ENCODE measurements around the gene CCDC124. TPM values are rescaled to one million over a fixed set of nuclear protein-coding genes. Genes with fewer than 3 reads are reported as not detected.

Gene CCDC124
- polyA plus RNA-seq, 1 donor (not counting 4 experiments of a cell fraction or from before 2014, with no cell fraction given), result 58.7 TPM

- no peak for DNase-seq (ENCODE audit: low read depth, low spot score)
- dilution Hi-C loops (cut with MboI; ENCODE audit: extremely low pct_ligation_motif_present, low sequenced_read_pairs), result no loop called here
- H3K4me2 ChIP-seq (ENCODE audit: control insufficient read depth, extremely low read depth, insufficient read depth, low read depth, low read length), result no peak overlapping the region
- no peak overlapping the region for H3K4me3 ChIP-seq (ENCODE audit: control insufficient read depth in 2 of 3, extremely low read depth in 1 of 3, insufficient read depth in 2 of 3, low read depth in 1 of 3, low read length in 3 of 3)
- no peak overlapping the region for H2AFZ ChIP-seq (ENCODE audit: control insufficient read depth, low read length)
- H3K4me1 ChIP-seq (ENCODE audit: control insufficient read depth, extremely low read depth, insufficient read depth, low read length), result peaks cover 3% of the 10 kb centered on the region
- no peaks in the 10 kb centered on the region for H3K79me2 ChIP-seq (ENCODE audit: control insufficient read depth, insufficient read depth, low read length)
- no peaks in the 10 kb centered on the region for H3K9me3 ChIP-seq (ENCODE audit: control insufficient read depth, low read depth, low read length)
- no peaks in the 10 kb centered on the region for H3K27me3 ChIP-seq (ENCODE audit: control insufficient read depth, extremely low read depth, insufficient read depth, low read length)
- no peak overlapping the region for H3K9ac ChIP-seq (ENCODE audit: control insufficient read depth, extremely low read depth, insufficient read depth, low read length)
- H3K27ac ChIP-seq (ENCODE audit: control insufficient read depth, insufficient read depth, low read length), result no peak overlapping the region
- no peaks in the 10 kb centered on the region for H3K36me3 ChIP-seq (ENCODE audit: control insufficient read depth in 2 of 2, extremely low read depth in 1 of 2, insufficient read depth in 2 of 2, low read length in 2 of 2)
- TF ChIP-seq EZH2 (IDR thresholded peaks at IDR 0.05; ENCODE audit: low read length), result no peak
- TF ChIP-seq, protein P1, sequence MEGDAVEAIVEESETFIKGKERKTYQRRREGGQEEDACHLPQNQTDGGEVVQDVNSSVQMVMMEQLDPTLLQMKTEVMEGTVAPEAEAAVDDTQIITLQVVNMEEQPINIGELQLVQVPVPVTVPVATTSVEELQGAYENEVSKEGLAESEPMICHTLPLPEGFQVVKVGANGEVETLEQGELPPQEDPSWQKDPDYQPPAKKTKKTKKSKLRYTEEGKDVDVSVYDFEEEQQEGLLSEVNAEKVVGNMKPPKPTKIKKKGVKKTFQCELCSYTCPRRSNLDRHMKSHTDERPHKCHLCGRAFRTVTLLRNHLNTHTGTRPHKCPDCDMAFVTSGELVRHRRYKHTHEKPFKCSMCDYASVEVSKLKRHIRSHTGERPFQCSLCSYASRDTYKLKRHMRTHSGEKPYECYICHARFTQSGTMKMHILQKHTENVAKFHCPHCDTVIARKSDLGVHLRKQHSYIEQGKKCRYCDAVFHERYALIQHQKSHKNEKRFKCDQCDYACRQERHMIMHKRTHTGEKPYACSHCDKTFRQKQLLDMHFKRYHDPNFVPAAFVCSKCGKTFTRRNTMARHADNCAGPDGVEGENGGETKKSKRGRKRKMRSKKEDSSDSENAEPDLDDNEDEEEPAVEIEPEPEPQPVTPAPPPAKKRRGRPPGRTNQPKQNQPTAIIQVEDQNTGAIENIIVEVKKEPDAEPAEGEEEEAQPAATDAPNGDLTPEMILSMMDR (optimal IDR thresholded peaks at IDR 0.05 in 1 of 3, IDR thresholded peaks at IDR 0.05 in 1 of 3, conservative IDR thresholded peaks at IDR 0.05 in 1 of 3; ENCODE audit: extremely low read depth in 1 of 3, insufficient read depth in 2 of 3, low read length in 3 of 3), result no peak
- H3K9me1 ChIP-seq (ENCODE audit: control insufficient read depth, extremely low read depth, insufficient read depth, low read length), result no peaks in the 10 kb centered on the region
- FAIRE-seq, result no peak
- no peaks in the 10 kb centered on the region for H4K20me1 ChIP-seq (ENCODE audit: control insufficient read depth, extremely low read depth, insufficient read depth, low read length)
Observed at GRCh38 chr19:17926044-17926443, 6.8 kb upstream of the CCDC124 start.

DNA sequence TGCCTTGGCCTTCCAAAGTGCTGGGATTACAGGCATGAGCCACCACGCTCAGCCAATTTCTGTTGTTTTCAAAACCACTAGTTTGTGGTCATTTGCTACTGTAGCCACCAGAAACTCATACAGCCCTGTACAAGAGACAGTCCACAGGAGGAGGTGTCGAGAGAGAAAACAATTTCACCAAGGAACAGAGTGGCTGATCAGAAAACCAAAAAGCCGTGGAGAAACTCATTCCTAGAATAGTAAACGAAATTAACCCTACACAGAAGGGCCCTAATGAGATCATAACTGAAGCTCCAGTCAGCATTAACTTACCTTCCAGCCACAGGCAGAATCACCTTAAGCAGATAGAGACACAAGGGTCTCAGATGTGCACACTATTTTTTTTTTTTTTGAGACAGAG is 3.8 kb upstream of the CCDC124 start:
- Histone ChIP-seq H3K4me1 (ENCODE audit: control insufficient read depth, extremely low read depth, insufficient read depth, low read length) (peaks cover 9% of the 10 kb centered on the region), H3K36me3 (ENCODE audit: control insufficient read depth in 2 of 2, extremely low read depth in 1 of 2, insufficient read depth in 2 of 2, low read length in 2 of 2) (no peaks in the 10 kb centered on the region)
- dilution Hi-C loops (cut with MboI; ENCODE audit: extremely low pct_ligation_motif_present, low sequenced_read_pairs), result no loop called here

More for the DNA sequence above, 3.8 kb upstream of the CCDC124 start:
- Histone ChIP-seq H2AFZ (ENCODE audit: control insufficient read depth, low read length) (no peak overlapping the region), H3K9me3 (ENCODE audit: control insufficient read depth, low read depth, low read length) (no peaks in the 10 kb centered on the region), H3K27me3 (ENCODE audit: control insufficient read depth, extremely low read depth, insufficient read depth, low read length) (no peaks in the 10 kb centered on the region), H3K9me1 (ENCODE audit: control insufficient read depth, extremely low read depth, insufficient read depth, low read length) (no peaks in the 10 kb centered on the region), H3K27ac (ENCODE audit: control insufficient read depth, insufficient read depth, low read length) (no peak overlapping the region), H3K79me2 (ENCODE audit: control insufficient read depth, insufficient read depth, low read length) (peaks cover 7% of the 10 kb centered on the region), H3K4me3 (ENCODE audit: control insufficient read depth in 2 of 3, extremely low read depth in 1 of 3, insufficient read depth in 2 of 3, low read depth in 1 of 3, low read length in 3 of 3) (no peak overlapping the region), H3K4me2 (ENCODE audit: control insufficient read depth, extremely low read depth, insufficient read depth, low read depth, low read length) (no peak overlapping the region), H3K9ac (ENCODE audit: control insufficient read depth, extremely low read depth, insufficient read depth, low read length) (no peak overlapping the region), H4K20me1 (ENCODE audit: control insufficient read depth, extremely low read depth, insufficient read depth, low read length) (peaks cover 3% of the 10 kb centered on the region)
- TF ChIP-seq, protein P1 (optimal IDR thresholded peaks at IDR 0.05 in 1 of 3, IDR thresholded peaks at IDR 0.05 in 1 of 3, conservative IDR thresholded peaks at IDR 0.05 in 1 of 3; ENCODE audit: extremely low read depth in 1 of 3, insufficient read depth in 2 of 3, low read length in 3 of 3), result no peak
- TF ChIP-seq EZH2 (IDR thresholded peaks at IDR 0.05; ENCODE audit: low read length), result no peak
- no peak for FAIRE-seq
- no peak for DNase-seq (ENCODE audit: low read depth, low spot score)
